Left forelimb (tissue), 1 donor: ENCODE data around the gene RD3L.
A peak's percentile ranks its signal among the peaks of the same experiment; 100 is the strongest.
"Not testable (repeated sequence)": the region's sequence is repeated elsewhere in the genome, so short reads cannot be mapped to it uniquely, and the experiment has no call there.

ENCODE experiments used
- DNase-seq: peaks from one replicate; pipeline ENCODE4 v3.0.0-alpha.2; 2018; ENCODE audit warnings: low spot score

RD3L gene

DNA sequence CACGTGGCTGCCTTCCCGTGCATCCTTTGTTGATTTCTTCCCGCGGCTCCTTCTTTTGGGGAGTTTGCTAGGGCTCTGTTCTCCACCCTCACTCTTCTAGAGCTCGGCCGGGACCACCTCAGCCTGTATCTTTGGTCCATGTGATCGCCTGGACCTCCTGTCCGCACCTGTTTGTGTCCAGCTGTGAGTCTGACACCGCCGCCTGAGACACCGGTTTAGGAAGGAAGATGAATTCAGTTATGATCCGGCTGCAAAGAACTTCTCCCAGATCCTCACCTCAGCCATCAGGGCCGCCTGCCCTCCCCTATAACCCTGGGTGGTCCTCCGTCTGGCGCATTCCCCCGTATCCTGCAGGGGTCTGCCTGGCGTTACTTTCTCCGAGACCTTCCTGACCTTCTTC, 14.8 kb downstream of the RD3L start:
- DNase-seq: no peak

DNA sequence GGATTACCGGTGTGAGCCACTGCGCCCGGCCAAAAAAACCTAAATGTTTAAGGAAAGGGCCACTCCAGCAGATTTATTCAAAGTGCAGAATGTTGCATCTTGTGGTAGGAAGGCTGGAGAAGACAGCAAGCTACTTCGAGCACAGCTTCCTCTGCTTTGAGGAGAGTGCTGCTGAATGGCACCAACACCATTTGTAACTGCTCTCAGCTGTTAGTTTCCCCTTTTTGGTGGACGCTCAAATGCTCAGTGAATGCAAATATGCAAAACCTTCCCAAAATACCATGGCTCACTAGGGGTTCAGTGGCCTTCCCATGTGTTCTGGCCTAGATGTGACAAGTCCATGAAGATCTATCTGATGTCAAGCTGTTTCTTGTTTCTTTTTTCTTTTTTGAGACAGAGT, 17.0 kb downstream of the RD3L start:
- DNase-seq: no peak

DNA sequence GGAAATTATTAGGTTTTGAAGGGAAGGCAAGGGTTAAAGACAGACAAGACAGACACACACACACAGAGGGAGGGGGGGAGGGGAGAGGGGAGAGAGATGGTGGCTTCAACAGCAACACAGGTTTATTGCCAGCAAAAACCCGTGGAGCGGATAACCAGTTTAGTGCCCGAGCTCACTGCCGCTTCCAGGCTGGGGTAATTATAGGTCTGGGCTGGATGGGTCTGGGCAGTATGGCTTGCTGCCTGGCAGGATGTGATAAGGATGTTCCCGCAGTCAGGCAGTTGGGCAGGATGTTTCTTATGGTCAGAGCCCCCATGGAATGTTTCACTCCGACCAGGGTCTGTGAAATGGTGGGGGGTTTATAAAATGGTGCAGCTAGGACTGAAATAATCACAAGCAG, 18.5 kb downstream of the RD3L start:
- DNase-seq: no peak

DNA sequence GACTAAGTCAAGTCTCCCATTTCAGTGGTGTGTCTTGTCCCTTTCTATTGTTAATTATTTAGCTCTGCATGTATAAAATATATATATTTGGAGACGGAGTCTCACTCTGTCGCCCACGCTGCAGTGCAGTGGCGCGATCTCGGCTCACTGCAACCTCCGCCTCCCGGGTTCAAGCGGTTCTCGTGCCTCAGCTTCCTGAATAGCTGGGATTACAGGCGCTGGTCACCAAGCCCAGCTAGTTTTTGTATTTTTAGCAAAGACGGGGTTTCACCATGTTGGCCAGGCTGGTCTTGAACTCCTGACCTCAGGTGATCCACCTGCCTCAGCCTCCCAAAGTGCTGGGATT, 20.5 kb downstream of the RD3L start:
- DNase-seq: not testable (repeated sequence)

DNA sequence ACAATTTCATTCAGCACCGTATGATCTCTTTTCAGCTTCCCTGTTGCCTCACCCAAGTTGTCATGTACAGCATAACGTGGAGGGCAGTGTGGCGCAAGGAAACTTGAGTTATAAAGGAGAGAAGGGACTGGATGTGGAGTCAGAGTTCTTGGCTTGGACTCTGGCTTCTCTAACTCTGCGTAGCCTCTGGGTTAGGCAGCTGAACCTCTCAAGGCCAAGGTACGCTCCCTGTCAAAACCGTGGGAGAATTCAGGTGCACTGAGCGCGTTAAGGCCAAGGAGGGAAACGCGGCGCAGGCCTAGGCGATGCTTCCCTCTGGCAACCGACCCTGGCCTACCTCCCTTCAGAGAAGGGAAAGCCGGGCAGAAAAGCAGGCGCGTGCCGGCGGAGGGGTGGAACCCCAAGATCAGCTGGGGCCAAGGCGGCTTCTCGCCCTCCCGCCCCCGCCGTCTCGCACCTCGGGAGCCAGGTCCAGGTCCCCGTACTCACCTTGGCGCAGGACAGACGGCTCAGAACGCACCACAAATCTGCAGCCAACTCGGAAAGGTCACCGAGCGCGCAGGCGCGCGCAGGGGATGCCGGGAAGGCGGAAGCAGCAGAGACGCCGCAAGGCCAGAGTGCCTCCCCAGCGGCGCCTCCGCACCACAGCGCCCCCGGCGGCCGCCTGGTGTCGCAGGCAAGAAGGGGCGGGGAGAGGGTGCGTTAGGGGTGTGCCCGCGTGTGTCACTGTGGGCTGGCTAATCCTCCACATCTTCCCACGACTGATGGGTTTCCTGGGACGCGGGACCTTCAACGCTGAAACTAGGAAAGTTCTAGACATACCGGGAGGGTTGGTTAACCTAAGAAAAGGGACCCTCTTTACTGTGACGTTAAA, 21.1 kb downstream of the RD3L start:
- DNase-seq: peak; percentile 97

DNA sequence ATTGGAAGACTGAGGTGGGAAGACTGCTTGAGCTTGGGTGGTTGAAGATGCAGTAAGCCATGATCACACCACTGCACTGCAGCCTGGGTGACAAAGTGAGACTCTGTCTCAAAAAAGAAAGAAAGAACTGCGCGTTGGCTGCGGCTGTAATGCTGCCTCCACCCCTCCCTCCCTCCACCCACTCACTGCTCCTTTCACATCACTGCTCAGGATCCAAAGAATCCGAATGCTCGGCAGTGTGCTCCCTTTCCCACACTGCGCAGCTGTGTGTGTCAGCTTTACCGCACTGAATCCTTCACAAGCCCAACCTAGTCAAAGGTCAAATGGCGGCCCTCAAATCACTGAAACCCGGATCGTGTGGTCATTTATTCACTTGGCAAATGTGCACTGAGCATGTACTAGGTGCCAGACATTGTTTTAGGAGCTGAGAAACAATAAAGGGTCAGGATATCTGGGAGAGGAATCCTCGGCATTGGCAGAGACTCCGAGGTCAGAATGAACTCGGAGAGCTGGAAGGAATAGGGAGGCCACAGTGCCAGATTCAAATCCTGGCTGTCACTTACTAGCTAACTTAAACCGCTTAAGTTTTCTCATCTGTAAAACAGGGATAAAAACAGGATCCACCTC, 25.6 kb downstream of the RD3L start:
- DNase-seq: no peak

DNA sequence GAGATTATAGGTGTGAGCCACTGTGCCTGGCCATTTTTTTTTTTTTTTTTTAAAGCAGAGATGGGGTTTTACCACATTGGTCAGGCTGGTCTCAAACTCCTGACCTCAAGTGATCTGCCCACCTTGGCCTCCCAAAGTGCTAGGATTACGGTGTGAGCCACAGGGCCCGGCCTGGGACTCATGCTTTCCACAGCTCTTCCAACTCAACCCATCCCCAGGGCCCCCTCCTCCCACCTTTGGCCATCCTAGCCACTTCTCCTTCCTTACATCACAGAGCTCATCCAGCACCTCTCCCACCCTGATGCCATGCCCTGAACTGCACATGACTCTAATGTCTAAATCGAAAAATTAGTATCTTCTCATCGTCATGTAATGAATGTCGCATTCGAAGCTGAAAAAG, 26.7 kb downstream of the RD3L start:
- DNase-seq: no peak

DNA sequence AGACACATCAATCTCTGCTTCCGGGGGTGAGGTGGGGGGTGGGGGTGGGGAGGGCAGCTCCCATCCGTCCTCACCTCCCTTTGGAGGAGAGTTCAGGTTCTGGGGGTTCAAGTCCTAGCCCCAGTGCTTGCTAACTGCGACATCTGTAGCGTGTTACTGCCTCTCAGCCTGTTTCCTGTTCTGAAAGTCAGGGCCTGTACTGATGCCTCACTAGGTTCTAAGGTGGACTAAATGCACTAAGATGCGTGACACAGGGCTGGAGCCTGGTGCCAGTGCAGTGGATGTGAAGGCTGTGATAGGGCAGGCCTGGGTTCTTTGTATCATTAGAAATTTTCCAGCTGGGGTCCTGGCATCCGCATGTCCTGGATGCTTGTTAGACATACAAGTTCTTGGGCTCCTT, 31.3 kb downstream of the RD3L start:
- DNase-seq: no peak

DNA sequence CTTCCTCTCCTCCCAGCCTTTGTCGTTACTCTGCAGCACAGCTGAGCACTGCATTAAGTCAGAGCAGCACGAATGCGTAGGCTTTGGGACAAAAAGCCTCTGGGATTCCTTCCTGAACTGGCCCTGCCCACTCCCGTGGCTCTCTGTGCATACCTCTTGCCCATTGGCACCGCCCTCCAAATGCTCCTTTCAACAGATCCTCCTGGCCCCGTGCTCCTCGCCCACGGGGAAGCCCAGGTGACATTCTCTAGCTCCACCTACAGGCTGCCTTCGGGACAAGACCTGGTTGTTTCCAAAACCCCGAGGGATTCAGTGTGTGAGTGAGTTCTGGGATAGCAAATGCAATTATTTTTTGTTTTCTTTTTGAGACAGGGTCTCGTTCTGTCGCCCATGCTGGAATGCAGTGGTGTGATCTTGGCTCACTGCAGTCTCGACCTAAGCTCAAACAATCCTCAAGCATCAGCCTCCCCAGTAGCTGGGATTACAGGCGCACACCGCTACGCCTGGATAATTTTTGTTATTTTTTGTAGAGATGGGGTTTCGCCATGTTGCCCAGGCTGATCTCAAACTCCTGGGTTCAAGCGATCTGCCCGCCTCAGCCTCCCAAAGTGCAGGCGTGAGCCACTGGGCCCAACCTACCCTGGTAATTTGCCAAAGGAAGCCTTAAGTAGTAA, 31.9 kb downstream of the RD3L start:
- DNase-seq: peak; percentile 74

DNA sequence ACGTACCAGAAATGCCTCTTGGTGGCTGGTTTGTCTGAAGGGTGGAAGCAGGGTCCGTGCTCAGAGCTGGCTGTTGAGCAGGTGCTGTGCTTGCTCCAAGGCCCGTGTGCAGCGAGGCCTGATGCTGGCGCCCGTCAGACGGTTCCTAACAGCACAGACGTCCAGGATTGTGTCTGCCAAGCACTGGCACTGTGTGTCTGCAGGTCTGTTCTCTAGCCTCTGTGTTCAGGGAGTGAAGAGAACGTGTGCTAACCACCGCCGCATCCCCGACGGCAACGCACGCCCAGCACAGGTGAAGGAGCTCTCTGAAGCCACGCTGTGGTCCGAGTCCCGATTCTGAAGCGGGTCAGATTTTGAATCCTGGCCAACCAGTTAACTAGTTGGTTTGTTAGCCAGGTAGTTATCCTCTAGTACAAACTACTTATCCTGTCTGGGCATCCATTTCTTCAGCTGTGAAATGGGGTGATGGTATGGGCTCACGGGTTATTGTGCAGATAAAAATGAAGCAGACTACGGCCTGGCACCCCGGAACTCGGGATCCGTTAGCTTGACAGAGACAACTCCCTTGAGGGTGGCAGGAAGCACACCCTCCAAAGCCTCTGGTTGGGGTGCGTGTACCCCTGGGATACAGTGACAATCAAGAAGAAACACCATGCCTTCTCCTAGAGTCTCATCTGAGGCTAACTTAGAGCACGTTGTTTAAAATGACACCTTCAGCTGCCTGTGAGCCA, 32.6 kb downstream of the RD3L start:
- no peak for DNase-seq

DNA sequence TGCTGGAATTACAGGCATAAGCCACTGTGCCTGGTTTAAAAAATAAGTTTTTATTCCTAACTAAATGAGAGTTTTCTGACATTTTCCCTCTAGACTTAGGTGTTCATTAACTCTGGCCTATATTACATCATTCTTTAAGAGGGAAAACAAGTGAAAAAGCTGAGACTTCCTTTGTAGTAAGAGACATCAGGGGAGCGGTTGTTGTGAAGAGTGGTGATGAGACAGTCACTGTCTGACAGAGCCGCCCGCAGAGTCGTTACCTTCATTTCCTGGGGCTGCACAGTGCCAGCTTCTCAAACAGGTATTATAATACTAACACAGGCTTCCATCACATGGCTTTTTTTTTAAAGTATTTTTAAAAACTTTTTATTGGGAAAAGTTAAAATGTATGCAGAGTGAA, 33.7 kb downstream of the RD3L start:
- no peak for DNase-seq

DNA sequence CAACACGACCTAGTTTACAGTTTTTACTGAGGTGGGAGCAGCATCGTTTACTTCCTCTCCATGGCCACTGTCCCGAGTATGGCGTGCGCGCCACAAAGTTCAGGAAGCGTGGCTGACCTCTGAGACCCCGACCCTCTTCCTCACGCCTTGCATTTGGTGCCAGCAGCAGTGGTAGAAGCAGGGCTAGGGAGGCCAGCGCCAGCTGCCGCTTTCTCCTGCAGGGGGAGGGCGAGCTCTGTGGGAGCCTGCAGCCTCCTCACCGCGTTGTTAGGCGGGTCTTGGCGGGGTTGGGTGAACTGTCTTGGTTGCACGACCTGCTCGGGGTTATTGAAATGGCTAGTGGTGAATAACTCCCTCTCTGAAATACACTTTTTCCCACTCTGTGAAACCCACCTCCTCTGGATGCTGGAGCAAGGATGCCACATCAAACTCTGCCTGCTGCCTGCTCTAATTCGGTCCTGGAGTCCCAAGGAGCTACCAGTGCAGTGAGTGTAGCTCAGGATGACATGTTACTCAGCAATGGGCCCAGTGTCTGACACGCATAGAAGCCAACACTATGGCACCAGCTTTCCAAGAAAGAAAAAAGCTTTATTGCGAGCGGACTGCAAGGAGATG, 36.4 kb downstream of the RD3L start:
- no peak for DNase-seq

DNA sequence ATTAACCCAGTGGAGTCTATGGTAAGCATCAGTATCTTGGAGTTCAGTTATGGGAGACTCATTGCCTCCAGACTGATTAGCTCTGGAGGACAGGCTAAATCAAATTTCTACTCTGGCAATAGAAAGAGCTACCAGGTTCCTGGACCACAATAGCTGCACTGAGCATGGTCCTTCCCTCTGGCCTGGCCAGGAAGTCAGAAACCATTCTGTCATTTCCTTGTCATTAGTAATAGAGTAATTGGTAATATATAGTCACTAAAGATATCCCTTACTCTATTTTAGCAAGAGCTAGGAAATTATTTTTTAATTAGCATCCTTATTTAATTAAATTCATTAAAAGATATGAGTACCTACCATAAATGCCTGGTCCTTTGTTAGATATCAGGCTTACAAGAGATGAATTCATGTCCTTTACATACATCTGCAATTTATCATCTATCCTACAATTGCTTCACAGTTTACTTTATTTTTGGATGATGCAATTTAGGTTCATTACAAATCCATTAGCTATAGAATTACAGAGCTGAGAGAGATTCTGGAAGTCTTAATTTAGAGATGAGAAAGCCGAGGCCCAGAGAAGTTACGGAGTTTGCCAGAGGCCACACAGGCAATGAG, 37.7 kb downstream of the RD3L start:
- DNase-seq: no peak

DNA sequence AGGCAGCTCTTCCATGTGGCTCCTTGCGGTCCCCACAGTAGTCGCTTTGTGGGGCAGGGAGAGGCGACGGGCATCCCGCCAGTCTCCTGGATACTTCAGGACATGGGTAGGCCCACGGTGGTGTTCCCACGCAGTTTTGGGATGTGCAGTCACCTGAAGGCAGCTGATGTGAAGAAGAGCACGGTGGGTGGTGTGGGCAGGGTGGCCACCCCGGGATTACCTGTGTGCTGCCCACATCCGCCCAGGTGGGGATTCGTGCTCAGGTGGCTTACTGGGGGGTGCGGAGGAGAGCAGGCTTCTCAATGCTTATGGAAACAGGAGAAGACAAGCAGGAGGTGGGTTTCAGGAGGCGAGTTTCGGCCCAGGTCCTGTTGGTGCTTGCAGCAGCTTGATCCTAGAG, 42.5 kb downstream of the RD3L start:
- no peak for DNase-seq

DNA sequence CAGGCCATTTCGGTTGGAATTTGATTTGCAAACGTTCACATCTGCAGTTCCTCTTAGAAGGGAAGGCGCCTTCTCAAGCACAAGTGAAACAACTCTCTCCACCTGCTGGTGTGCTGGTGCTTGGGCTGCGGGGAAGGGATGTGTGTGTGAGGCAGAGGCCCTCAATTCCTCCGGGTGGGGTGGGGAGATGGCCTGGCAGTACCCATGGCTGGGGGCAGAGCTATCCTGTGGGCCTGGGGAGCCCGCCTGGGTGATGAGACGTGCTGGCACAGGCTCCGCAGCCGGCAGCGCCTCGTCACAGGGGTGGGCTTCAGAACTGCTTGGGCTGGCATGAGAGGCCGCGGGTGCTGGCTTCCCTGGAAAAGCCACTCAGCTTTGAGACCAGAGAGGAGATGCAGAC, 43.0 kb downstream of the RD3L start:
- no peak for DNase-seq

DNA sequence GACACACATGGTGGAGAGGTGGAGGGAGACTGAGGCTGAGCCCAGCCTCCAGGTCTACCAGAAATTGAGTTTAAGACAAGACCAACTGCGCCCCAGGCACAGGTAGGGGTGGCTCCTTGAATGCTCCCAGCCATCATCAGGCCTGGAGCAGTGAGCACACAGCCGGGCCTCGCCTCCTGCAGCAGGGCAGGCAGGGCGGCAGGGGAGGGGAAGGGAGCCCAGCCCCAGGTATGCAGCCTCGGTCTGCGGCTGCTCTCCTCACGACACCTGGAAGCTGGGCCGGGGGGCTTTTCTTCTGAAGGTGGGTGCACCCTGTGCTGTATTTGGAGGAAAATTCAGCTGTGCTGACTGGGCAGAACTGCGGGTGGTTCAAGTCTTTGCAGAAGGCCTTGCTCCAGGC, 43.6 kb downstream of the RD3L start:
- no peak for DNase-seq

DNA sequence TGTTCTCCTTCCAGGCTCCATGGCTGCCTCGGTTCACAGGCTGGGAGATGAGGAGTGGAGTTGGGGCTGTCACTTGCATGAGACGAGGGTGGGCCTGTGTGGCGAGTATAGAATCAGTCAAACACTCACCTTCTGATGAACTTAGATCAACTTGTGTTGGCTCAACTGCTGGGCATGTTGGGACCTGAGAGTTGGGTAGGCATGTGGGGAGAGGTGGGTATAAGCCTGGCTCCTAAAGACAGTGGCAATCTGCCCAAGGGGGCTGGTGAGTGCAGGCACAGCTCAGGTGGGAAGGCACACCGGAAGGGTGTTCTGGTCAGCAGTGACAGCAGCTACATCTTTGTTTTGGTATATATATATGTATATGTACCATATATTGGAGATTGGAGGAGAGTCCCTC, 44.1 kb downstream of the RD3L start:
- DNase-seq: no peak

DNA sequence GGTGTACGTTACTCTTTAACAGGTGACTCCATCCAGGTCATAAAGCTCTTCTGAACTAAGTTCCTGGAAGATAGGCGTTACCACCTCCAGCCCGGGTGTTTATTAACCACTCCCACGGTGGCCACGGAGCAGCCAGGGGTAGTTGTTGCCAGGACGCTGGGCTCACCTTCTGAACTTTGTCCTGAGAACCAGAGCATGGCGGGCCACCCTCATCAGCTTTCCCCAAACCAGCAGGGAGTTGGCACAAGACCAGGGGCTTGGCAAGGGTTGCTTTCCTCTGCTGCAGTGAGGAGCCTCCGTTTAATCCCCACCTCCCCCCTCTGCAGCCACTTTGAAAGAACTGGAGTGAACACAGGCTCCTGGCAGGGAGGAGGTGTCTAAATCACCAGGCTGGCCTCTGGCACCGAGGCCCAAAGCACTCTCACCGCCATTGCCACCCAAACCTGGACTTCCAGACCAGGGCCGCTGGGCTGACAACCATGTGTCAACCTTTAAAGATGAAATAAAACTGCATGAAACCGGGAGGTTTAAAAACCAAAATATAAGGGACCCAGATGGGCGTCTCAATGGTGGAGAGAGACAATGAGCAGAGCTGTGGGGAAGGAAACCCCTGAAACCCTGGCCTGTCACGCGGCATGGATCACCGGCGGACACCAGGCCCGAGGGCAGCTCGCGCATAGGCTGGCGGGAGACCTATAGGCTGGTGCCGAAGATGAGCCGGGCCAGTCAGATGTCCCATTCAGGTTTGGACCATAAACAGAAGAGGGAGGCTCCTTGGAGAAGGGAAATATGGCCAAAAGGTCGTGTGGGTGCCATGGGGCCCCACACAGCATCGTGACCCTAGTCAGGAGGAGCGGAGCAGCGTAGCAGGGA, 45.0 kb downstream of the RD3L start:
- no peak for DNase-seq

DNA sequence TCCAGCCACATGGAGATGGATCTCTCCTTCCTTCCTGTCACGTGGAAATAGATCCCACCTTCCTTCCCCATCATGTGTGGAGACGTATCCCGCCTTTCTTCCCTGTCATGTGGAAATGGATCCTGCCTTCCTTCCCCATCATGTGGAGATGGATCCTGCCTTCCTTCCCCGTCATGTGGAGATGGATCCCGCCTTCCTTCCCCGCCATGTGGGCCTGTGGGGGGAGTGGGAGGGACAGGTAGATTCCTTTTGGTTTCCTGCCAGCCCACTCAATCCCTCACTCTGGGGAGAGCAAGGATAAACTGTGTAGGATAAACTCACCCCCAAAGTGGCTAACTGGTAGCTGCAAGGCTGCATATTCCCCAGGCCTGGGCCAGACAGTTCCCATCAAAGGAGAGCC, 45.8 kb downstream of the RD3L start:
- DNase-seq: no peak

DNA sequence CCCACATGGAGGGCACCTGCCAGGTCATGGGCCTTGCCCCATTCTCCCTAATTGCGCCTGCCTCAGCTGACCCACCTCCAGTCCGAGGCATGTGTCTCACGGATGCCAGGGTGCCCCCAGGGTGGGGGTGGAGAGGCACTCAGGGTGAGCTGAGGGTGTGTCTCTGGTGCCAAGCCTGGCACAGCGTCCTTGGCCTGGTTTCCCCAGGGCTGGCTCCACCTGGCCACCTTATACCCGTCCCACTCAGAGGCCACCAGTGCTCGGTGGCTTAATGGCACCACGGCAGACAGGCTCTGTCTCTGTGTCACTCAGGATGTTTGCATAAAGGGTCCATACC, 47.6 kb downstream of the RD3L start:
- no peak for DNase-seq
